Measurements from ENCODE around the gene ALDH5A1. TPM values are rescaled to one million over a fixed set of nuclear protein-coding genes. Genes with fewer than 3 reads are reported as not detected.
"Not testable (repeated sequence)": the region's sequence is repeated elsewhere in the genome, so short reads cannot be mapped to it uniquely, and the experiment has no call there.

The ALDH5A1 gene
- total RNA-seq, 6 experiments from 2014 or later = 0.55 to 2.2 (median 1.2) TPM

- no peak for TF ChIP-seq CTCF (IDR thresholded peaks at IDR 0.05)
- no peak for DNase-seq
- H3K4me3 Mint-ChIP-seq = no peak overlapping the region
- no peak overlapping the region for H3K27ac Mint-ChIP-seq
- peaks cover 8% of the 10 kb centered on the region for H3K27me3 Mint-ChIP-seq (ENCODE audit: insufficient read depth)
- no peaks in the 10 kb centered on the region for H3K4me1 Mint-ChIP-seq (ENCODE audit: low read depth)
- H3K9me3 Mint-ChIP-seq = peaks cover 4% of the 10 kb centered on the region
- peaks cover 8% of the 10 kb centered on the region; the same call in 1 of the 2 replicates for H3K36me3 Mint-ChIP-seq (ENCODE audit: low read depth)
Measured at GRCh38 chr6:24501914-24502313, 7.1 kb downstream of the ALDH5A1 start.

- H3K4me3 Mint-ChIP-seq = no peak overlapping the region
- DNase-seq = no peak
- H3K9me3 Mint-ChIP-seq = peaks cover 7% of the 10 kb centered on the region
- H3K36me3 Mint-ChIP-seq (ENCODE audit: low read depth) = no peaks in the 10 kb centered on the region
- H3K27ac Mint-ChIP-seq = no peak overlapping the region
- H3K27me3 Mint-ChIP-seq (ENCODE audit: insufficient read depth) = peaks cover 6% of the 10 kb centered on the region
- no peak for TF ChIP-seq CTCF (IDR thresholded peaks at IDR 0.05)
- H3K4me1 Mint-ChIP-seq (ENCODE audit: low read depth) = no peaks in the 10 kb centered on the region
Measured at GRCh38 chr6:24504287-24504648, 9.5 kb downstream of the ALDH5A1 start.

- Mint-ChIP-seq H3K4me1 (ENCODE audit: low read depth) (no peaks in the 10 kb centered on the region), H3K27me3 (ENCODE audit: insufficient read depth) (peaks cover 6% of the 10 kb centered on the region), H3K36me3 (ENCODE audit: low read depth) (no peaks in the 10 kb centered on the region), H3K9me3 (peaks cover 7% of the 10 kb centered on the region), H3K27ac (no peak overlapping the region), H3K4me3 (no peak overlapping the region)
- no peak for DNase-seq
- TF ChIP-seq CTCF (IDR thresholded peaks at IDR 0.05) = no peak
Measured at GRCh38 chr6:24504649-24505586, 10.1 kb downstream of the ALDH5A1 start.

GRCh38 chr6:24506814-24507520 is 12.2 kb downstream of the ALDH5A1 start:
- no peak for DNase-seq
- H3K4me1 Mint-ChIP-seq (ENCODE audit: low read depth) = no peaks in the 10 kb centered on the region
- H3K9me3 Mint-ChIP-seq = peaks cover 7% of the 10 kb centered on the region
- H3K27ac Mint-ChIP-seq = no peak overlapping the region
- H3K36me3 Mint-ChIP-seq (ENCODE audit: low read depth) = no peaks in the 10 kb centered on the region
- no peak for TF ChIP-seq CTCF (IDR thresholded peaks at IDR 0.05)
- peaks cover 12% of the 10 kb centered on the region for H3K27me3 Mint-ChIP-seq (ENCODE audit: insufficient read depth)
- H3K4me3 Mint-ChIP-seq = no peak overlapping the region

- not testable (repeated sequence) for H3K27ac Mint-ChIP-seq; DNase-seq; H3K36me3 Mint-ChIP-seq (ENCODE audit: low read depth); H3K4me3 Mint-ChIP-seq; H3K9me3 Mint-ChIP-seq; H3K4me1 Mint-ChIP-seq (ENCODE audit: low read depth)
- H3K27me3 Mint-ChIP-seq (ENCODE audit: insufficient read depth) = peaks cover 12% of the 10 kb centered on the region
Measured at GRCh38 chr6:24511976-24512375, 17.2 kb downstream of the ALDH5A1 start.

- Mint-ChIP-seq H3K4me3 (no peak overlapping the region), H3K36me3 (ENCODE audit: low read depth) (no peaks in the 10 kb centered on the region)
- no peak for DNase-seq
Measured at GRCh38 chr6:24513602-24514001, 18.8 kb downstream of the ALDH5A1 start.

More at GRCh38 chr6:24513602-24514001, 18.8 kb downstream of the ALDH5A1 start:
- H3K9me3 Mint-ChIP-seq = no peaks in the 10 kb centered on the region
- TF ChIP-seq CTCF (IDR thresholded peaks at IDR 0.05) = no peak
- H3K4me1 Mint-ChIP-seq (ENCODE audit: low read depth) = no peaks in the 10 kb centered on the region
- H3K27me3 Mint-ChIP-seq (ENCODE audit: insufficient read depth) = peaks cover 12% of the 10 kb centered on the region
- H3K27ac Mint-ChIP-seq = no peak overlapping the region

Data from HFFc6 (cell line).